HG03060 (cell line): ENCODE results near the gene BDKRB1.

Experiments
- ATAC-seq: cut with Tn5 transposase; IDR thresholded peaks from one replicate; pipeline ENCODE4 v1.9.1; 2021; ENCODE audit warnings: low read depth, moderate number of reproducible peaks; ENCODE audit not compliant: unreplicated experiment

BDKRB1 gene

GRCh38 chr14:96257900-96258299, 1.9 kb downstream of the BDKRB1 start:
- no peak for ATAC-seq

- ATAC-seq, result no peak
Measured at GRCh38 chr14:96260341-96260821, 4.4 kb downstream of the BDKRB1 start.

- ATAC-seq, result no peak
Measured at GRCh38 chr14:96261053-96261452, 5.0 kb downstream of the BDKRB1 start.

GRCh38 chr14:96261772-96262655, 6.0 kb downstream of the BDKRB1 start:
- ATAC-seq, result no peak

DNA sequence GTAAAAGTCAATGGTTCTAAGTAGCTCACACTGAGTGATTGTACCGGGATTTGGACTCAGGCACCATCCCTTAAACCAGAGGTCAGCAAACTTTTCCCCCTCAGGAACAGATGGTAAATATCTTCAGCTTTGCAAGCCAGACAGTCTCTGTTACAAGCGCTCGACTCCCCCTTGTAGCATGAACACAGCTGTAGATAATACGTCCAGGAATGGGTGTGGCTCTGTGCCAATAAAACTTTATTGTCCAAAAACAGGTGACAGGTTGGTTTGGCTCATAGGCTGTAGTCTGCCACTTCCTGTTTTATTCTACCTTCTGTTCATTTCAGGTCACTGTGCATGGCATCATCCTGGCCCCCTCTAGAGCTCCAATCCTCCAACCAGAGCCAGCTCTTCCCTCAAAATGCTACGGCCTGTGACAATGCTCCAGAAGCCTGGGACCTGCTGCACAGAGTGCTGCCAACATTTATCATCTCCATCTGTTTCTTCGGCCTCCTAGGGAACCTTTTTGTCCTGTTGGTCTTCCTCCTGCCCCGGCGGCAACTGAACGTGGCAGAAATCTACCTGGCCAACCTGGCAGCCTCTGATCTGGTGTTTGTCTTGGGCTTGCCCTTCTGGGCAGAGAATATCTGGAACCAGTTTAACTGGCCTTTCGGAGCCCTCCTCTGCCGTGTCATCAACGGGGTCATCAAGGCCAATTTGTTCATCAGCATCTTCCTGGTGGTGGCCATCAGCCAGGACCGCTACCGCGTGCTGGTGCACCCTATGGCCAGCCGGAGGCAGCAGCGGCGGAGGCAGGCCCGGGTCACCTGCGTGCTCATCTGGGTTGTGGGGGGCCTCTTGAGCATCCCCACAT, 7.6 kb downstream of the BDKRB1 start:
- no peak for ATAC-seq

- ATAC-seq, result no peak
Measured at GRCh38 chr14:96264200-96264553, 8.2 kb downstream of the BDKRB1 start.

- no peak for ATAC-seq
Measured at GRCh38 chr14:96264853-96265252, 8.8 kb downstream of the BDKRB1 start.

- ATAC-seq, result no peak
Measured at GRCh38 chr14:96265383-96266095, 9.5 kb downstream of the BDKRB1 start.

GRCh38 chr14:96267336-96267735, 11.3 kb downstream of the BDKRB1 start:
- no peak for ATAC-seq

- ATAC-seq, result no peak
Measured at GRCh38 chr14:96267916-96268315, 11.9 kb downstream of the BDKRB1 start.

DNA sequence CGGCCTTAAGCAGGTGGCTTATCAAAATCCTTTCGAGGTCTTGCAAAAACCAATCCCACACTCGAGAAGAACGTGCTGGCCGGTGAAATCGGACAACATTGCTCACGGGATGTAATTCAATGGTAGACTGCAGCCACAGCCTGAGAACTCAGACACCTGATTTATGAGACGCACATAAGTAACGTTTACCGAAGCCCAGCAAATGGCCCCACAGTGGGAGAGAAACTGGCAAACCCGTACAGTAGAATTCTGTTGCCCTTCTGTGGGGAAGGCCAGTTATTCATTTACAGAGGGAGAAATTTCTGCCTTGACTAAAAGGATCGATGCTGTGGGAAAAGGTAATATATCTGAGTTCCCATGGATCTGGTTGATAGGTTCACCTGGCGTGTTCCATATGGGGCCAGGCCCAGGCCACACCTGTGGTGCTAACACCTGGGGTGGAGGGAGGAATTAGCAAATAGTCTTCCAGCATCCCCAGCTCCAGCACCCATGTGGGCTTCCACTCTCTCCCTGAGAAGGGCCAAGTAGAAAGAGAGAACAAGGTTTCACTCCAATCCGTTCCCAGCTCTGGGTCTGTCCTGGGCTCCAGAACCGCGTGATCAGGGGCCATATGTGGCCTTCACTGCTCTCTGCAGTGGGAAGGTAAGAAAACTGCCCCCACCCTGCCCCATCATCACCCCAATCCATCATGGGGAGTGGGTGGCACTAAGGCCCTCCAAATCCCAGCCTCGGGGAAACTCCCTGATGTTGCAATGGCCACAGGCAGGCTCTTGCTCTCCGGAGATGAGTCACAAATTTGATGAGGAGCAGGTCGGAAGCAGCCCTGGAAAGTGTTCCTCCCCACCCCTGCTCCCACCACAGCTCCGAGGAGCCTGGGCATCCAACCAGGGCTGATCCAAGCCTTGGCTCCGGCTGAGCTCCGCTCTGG, 12.7 kb downstream of the BDKRB1 start:
- no peak for ATAC-seq

DNA sequence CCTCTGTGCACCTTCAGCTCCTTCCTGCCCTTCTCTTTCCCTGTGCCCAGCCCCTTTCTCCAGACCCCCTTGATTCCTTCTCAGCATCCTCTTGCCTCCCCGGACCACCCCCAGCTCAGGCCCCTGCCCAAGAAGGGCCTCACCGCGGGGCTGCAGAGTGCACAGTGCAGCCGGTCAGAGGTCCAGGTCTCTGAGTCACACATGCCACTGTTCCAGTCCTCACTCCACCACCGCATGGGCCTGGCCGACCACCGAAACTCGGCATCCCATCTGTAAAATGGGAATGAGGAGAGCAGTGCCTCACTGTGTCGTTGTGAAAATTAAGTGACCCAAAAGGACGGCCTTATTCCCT, 13.3 kb downstream of the BDKRB1 start:
- ATAC-seq, result no peak

DNA sequence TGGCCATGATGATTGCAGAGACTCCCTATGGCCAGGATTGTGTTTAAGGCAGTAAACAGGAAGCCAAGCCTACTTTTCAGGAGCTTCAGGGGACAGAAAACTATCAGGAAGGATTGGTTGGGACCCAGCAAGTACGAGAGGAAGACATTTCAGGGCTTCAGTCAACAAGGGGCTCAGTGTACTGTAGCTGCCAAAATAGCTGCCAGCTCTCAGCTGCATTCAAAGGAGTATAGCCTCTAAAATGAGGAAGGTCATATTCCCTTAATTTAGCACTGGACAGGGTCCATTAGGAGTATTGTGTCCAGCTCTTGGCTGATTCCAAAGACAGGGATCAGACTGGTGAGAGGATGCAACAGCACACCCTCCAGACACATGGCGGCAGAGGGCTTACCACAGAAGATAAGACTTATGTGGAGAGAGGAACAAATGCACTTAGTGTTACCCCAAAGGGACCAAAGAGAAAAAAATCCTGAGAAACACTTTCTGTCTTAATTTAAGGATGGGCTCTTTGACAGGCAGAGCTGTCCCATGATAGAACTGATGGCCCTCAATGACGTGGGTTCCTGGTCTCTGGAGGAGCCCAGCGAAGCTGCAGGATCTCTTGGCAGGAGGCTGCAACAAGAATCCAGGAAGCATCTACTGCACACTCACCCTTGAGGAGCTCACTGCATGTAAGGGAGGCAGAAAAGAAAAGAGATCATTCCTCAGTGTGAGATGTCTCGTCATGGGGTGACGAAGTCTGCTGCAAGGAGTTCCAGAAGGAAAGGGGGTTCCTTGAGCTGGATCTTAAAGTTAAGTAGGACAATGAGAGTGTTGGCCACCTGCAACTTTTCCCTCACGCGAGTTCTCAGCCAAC, 14.8 kb downstream of the BDKRB1 start:
- no peak for ATAC-seq

DNA sequence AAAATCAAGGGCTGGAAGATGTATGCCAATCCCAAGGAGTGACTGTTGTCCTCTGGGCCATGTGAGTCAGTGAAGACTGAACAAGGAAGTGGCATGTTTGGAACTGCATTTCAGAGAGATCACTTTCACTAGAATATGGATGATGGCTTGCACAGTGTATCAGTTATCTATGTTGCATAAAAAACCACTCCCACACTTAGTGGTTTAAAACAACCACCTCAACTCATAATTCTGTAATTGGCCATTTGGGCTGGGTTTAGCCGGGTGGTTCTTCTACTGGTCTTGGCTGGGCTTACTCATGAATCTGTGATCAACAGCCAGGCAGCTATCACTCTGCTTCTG, 15.4 kb downstream of the BDKRB1 start:
- ATAC-seq, result no peak

DNA sequence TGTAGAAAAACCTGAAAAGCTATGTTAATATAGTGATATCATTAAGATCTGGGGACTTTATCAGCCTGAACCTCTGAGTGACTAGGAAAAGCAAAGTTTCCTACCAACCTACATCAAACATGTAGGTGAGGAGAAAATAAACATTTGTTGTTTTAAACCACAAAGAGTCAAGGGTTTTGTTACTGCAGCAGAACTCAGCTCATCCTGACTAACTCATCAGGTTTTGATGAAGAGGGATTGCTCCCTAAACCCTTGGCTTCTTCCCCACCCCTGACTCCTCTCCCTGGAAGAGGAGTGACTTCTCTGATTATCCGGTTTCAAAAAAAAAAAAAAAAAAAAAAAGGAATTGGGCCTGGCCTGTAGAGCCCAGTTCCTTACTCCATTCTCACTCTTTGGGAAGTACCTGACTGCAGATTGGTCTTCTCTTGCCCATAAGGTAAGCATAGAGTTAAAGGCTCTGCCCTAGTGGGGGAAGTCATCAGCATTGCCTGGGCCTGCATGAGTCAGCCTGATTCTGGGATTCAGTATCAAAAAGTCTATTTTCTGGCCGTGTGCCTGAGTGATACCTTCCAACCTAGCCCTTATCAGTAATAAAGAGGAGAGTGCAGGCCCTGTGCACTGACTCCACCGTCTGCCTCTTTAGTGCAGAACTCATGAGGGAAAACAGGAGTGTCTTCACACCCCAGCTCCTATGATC, 16.9 kb downstream of the BDKRB1 start:
- ATAC-seq, result no peak

GRCh38 chr14:96273629-96274028, 17.6 kb downstream of the BDKRB1 start:
- no peak for ATAC-seq

DNA sequence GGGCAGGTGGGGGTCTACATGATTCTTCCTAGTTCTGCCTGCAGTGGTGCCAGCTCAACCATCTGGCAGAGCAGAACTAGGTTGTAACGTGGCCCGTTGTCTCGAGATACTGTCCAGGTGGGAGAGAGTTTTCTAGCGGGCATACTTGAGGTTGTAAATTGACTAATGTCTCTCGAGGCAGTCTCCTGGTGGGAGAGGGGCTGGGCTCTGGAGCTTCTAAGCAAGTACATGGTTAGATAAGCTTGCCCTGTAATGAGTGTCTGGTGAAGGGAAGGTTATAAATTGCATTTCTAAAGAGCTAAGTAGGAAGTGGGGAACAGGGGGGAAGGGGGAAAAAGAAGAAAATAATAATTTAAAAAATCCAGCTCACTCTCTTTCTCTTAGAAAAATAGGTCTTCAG, 18.1 kb downstream of the BDKRB1 start:
- no peak for ATAC-seq

DNA sequence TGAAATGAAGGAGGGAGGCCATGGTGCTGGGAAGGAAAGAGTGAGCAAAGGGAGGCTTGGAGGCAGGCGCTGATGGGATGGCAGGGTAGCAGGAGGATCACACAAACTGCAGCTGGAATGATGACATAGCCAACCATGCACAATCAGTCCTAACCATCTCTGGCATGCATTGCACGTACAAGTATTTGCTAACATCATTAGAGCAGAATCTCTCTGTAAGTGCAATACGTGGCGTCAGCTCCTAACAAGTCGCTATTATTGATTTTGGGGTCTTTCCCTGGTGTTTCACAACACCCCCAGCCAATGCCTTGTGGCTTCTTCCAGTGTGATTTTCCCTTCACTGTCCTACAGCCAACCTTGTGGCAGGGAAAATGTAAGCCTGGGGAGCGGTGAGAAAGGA, 18.5 kb downstream of the BDKRB1 start:
- no peak for ATAC-seq
